Measurements from ENCODE around the gene THOC6.

The THOC6 gene

DNA sequence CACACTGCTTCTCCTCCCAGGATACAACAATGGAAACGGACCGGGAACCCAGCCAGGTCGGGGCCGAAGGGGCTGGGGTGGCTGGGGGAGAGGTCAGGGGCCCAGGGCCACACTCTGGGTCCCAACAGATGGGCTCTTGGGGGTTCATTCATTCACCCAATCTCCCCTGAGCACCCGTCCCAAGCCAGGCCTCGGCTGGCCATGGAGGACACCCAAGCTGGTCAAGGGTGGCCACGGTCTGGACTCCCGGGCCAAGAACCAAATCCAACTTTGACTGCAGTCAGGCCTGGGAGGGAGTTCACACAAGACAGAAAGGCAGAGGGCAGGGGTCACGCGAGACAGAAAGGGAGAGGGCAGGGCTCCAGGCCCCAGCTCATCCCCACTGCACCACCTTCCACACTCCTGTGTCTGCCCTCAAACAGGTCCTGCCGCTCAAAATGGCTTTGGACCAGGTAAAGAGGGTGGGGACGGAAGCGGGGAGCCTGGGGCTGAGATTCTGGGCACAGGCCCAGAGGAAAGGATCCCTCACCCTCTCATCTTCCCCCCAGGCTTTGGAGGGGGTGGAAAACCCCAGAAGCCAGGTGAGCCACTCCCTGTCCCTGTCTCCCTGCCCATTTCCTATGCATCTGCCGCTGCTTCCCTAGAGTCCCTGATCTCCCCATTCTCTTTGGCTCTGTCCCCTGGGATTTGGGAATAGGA lies 31.3 kb upstream of the THOC6 start:
- no peak for DNase-seq

DNA sequence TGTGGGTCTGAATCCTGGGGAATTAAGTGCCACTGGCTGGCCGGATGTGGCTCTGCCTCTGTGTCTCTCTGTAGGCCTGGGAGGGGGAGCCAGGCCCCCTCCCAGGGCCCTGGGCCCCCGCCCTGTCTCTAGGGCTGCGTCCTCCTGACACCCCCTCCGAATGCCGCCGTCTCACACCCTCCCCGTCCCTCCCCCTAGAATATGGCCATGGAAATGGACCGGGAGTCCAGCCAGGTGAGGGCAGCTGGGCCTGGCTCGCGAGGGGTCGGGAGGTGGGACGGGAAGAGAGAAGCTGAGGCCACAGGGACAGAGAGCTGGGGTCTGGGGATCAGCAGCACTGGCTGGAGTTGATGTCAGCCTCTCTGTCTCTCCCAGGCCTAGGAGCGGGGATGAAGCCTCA lies 27.5 kb upstream of the THOC6 start:
- no peak for DNase-seq

DNA sequence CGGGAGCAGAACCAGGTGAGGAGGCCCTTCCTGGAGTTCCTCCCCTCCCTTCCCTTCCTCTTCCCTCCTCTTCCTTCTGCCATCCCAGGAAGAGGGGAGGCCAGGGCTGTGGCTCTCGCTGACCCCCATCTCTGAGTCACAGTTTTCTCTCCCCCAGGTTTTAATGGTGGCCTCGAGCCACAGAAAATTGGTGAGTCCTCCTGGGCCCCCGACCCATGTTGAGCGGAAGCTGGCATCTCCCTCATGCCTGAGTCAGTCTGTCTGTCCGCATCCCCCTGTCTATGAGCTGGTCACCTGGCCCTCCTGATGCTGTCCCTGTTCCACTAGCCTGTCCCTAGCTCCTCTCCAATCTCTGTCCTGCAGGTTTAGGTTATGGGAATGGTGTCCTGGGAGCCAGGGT lies 23.9 kb upstream of the THOC6 start:
- no peak for DNase-seq

DNA sequence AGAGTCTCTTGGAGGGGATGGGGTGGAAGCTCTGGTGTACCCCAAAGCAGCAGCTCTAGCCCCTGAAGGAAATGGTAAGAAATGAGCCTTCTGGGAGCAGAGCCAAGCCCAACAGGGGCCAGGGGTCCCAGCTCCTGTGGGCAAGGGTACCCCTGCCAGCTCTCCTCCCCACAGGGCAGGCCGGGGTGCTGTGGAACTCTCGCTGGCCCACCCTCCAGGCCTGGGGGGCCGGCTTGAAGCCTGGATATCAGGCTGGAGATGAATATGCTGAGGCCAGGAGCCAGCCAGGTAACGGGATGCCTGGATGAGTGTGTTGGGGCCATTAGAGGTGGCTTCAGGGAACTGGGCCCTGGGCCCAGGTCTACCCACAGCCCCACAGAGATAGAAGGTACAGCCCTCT lies 23.3 kb upstream of the THOC6 start:
- no peak for DNase-seq

DNA sequence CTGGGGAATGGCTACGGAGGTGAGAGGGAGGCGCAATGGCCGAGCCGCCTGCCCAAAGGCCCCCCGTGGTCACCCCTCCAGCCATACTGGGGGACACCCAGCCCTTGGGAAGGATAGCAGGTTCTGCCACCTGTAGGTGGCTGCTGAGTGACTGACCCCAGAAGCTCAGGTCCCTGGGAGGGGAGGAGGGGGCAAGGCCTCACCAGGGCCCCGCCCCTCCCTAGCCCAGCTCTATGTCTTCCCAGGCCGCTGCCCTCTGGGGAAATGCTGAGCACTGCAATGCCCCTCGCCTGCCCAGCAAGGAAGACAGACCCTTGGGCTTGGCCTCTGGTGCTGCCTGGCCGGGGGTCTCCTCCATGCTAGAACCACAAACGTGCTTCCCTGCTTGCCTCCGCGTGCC lies 22.5 kb upstream of the THOC6 start:
- DNase-seq: no peak

DNA sequence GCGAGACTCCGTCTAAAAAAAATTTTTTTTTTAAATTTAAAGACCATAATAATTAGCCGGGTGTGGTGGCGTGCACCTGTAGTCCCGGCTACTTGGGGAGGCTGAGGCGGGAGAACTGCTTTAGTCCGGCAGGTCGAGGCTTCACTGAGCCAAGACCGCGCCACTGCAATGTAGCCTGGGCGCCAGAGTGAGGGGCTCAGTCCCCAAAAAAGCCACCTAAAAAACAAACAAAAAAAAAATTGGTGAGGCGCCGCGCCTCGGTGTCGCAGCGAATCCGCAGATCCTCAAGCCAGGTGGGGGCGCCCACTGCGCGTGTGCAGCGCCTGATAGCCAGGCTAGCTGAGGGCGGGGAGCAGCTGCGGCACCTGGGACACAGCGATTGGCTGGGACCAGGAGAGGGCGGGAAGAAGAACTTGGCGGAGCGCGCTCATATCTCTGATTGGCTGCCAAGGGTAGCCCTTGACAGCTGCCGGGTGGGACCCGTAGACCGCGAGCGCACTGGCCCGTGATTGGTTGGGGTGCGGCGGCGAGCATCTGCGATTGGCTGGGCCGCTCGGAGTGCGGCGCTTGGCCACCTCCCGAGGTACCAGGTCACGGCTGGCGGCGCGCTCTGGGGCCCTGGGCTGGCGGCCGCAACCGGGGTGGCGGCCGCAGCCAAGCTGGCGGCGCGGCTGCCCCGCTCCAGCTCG lies 20.1 kb upstream of the THOC6 start:
- DNase-seq: peak; percentile 97

DNA sequence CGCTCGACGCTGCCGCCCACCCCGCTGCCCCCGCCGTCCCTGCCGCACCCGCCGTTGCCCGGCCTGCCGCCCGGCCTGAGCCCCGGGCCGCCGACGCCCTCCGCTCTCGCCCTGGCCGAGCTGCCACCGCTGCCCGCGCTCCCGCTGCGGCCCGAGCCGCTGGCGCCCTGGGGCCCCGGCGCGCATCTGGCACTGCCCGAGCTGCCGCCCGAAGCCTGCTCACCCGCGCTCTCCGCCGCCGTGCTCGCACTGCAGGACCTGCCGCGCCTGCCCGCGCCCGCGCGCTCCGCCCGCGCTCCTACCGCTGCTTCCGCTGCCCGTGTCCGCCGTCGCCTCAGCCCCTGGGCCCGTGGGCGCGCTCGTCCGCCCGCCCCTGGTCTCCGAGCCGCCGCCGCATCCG lies 19.5 kb upstream of the THOC6 start:
- DNase-seq: no peak

DNA sequence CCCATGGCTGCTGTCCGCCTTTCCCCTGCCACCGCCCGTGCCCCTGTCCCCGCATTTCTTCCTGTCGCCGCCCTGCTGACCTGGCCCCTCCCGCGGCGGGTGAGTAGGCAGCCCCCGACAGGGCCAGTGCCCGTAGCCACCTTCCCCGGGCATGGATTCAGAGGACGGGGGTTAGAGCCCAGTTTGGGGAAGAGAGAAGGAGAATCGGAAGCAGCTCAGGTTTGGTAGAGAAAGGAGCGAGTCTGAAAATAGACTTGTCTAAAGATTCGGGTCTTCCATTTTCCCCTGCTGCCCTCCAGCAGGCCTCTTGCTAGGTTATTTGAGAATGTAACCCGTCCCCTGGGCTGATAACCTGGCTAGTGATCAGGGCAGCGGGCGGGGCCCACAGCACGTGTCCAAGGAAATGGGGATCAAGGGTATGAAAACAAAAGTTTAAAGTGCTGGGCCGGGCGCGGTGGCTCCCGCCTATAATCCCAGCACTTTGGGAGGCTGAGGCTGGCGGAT lies 19.0 kb upstream of the THOC6 start:
- no peak for DNase-seq

DNA sequence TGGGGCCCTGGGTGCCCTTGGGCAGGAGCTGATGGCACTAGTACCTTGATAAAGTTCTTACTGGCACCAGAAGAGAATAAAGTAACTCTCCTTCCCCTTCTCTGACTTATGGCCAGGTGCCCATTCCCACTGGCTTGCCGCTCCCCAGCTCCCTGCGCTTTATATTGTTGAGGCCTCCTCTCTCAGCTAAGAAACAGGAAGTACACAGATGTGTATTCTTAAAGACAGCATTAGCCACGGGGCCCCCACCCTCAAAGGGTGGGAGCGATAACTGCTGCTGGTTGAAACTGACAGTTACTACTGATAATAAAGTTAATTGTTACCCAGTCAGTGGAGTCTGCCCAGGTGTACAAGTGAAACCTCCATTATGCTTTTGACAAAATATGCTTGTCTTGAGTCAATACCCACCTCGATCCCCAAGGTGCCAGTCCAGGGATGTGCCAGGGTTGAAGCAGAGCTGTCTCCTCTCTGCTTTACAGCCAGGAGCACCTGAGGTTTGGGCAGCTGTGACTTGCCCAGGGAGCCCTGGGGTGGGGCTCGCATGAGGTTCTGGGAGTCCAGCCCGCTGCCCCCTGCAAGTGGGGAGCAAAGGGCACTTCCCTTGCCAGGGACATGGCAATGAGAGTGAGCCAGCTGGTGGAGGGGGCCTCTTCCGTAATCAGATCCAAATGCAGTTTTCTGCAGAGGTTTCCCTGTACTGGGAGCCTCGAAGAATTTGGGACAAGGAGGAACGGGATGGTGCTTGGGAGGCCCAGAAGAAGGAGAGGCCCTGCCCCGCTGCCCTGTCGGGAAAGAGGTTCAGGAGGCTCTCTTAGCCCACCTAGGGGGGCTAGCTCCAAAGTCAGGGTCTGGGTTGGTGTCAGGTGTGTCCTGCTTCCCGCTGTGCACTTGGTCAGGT lies 16.5 kb upstream of the THOC6 start:
- DNase-seq: no peak

DNA sequence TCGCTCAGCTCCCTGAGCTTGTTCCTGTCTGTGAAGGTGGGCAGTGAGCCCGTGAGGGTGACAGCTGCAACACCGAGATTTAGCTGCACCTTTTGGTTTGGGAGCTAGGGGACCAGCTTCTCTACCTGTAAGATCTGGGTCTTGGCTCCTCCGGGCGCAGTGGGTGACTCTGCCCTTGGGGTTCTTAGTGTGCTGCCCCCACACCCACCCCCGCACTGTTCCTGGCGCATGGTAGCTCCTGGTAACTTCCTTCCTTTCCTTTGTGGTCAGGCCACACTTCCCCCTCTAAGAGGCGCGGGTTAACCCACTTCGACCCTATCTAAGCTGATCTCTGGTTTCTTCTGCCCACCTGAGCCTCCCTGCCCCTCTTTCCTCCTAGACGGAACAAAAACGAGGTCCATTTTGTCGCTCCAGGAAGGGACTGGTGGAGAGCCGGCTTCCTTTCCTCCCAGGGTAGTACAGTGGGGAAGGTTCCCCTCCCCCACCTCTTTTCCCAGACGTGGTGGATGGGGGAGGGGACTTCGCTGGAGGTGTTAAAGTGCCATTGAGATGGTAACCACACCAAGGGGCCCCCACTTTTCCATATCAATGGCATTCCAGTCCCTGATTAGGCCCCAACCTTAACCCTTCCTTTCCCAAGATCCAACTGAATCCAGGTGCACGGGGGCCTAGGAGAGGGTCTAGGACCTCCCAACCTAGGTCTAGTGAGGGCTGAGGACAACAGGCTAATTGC lies 15.7 kb upstream of the THOC6 start:
- DNase-seq: no peak

DNA sequence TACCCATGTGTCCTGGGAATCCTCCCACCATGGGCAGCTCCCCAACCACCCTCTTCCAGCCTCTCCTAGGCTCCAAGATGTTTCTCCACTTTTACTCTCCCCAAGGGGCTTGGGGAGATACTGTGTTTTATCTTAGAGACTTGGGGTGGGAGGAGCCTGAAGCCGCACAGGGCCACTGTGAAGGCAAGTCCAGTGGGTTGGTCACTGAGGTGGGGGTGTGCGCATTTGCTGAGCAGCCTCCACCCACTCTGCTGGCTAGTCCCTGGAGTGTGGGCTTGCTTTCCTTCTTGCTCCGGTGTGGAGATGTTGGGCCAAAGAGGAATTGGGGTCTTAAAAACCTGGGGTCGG lies 15.2 kb upstream of the THOC6 start:
- DNase-seq: no peak

DNA sequence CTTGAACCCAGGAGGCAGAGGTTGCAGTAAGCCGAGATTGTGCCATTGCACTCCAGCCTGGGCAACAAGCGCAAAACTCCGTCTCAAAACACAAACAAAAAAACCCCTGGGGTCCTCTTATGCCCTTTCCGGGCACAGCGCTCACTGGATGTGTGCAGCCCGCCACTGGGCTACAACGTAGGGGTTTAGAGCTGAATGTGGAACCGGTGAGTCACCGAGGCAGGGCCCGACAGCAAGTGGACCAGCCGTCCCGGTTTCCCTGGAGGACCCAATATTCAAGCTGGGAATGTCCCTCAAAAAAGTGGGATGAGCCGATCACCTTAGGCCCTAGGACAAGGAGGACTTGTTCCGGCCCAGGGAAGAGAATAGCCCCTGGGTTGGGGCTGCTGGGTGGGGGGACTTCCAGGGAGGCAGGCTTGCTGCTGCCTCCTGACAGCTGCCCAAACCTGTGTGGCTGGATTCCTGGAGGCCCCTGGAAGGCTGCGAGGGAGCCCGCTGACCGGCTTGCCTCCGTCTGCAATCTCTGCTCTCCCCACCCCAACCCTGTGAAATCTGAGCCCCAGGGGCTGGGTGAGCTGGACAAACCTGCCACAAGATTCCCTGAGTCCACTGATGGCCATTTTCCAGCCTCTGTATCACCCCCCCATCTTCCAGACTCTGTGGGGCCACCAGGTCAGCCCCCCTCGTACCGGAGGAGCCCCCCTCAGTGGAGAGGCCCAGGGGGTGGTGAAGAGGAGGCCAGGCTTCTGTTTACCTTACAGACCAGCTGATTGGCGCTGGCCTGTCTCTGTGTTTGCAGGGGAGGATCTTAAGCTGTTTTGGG lies 14.1 kb upstream of the THOC6 start:
- DNase-seq: no peak

DNA sequence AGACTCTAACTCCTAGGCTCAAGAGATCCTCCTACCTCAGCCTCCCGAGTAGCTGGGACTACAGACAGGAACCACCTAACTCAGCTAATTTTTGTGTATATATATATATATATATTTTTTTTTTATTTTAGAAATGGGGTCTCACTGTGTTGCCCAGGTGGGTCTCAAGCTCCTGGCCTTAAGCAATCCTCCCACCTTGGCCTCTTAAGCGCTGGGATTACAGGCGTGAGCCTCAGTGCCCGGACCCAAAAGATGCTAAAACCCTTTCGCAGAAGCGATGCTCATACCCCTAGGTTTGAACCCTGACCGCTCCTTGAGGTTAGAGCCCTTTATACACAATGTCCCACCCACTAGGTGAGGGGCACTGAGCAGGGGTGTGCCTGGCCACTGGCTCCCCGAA lies 13.3 kb upstream of the THOC6 start:
- no peak for DNase-seq

DNA sequence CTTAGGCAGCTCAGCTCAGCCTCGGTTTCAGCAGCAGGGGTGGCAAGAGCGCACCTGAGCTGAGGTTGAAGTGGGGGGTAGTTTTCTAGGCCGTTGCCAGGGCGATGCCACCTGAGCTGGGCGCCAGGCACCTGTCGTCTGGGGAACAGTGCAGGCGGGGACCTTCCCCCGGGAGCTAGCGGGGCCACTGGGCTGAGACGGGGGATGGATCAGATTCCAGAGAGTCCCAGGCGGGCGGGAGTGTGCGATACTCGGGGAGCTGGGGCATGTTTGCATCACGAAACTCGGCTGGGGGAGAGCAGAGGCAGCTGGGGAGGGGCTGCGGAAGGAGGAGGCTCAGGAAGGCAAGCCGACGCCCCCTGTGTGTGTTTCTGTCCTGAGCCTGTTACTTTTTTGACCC lies 11.6 kb upstream of the THOC6 start:
- no peak for DNase-seq

DNA sequence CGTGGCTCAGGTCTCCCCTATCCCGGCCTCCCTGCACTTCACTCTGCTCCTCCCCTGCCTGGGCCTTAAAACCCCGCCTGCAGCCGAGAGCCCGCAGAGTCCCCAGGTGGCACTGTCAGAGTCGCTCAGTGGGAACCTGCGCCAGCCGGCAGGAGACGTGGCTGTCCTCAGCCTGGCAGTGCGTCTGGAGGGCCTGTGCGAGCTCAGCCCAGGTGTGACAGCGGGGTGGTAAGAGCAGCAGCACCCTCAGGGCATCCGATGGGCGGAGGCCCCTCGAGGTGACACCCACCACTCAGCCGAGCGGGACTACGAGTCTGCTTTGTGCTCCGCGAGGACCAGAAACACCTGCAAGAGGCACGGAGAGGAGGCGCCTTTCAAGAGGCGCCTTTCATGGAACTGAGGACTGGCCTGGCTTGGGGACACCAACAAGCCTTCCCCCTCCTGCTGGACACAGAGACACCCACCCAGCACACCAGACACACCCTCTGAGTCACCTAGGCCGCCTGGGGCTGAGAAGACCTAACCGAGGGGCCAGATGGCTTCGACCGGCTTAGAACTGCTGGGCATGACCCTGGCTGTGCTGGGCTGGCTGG lies 10.9 kb upstream of the THOC6 start, which contains the start of gene CLDN9:
TSS of gene CLDN9 (plus strand) at position 96 of the 593 bp plus-strand sequence. CDS start at position 536, 440 bp downstream.
- DNase-seq: no peak

DNA sequence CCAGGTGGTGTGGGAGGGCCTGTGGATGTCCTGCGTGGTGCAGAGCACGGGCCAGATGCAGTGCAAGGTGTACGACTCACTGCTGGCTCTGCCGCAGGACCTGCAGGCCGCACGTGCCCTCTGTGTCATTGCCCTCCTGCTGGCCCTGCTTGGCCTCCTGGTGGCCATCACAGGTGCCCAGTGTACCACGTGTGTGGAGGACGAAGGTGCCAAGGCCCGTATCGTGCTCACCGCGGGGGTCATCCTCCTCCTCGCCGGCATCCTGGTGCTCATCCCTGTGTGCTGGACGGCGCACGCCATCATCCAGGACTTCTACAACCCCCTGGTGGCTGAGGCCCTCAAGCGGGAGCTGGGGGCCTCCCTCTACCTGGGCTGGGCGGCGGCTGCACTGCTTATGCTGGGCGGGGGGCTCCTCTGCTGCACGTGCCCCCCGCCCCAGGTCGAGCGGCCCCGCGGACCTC lies 10.3 kb upstream of the THOC6 start:
- DNase-seq: no peak

DNA sequence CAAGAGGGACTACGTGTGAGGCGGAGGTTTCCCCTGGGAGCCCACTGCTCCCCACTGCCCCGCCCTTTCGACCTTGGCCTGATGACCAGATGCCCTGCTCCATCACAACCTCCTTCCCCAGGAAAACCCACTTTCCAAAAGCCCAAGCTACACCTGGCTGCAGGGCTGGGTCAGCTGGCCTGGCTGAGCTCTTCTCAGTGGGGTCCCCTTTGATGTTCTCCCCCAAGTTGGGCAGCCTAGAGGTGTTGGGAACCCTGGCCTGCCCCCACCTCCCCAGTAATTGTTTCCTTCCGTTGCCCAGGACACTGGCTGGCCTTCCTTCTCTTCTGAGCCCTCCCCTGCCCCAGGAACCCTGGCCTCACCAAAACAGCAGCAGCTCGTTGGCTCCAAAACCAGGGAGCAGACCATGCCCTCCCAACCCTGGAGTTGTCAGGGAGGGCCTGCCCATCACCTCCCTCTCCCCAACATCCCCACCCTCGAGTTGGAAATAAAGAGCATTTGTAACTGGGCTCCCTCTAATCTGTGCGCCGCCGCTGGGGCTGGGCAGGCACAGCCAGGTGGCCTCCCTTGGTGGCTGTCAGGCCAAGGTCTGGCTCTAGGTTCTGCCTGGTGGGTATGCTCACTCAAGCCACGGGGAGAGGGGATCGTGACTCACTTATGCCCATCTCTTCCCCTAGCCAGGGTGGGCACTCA lies 9.7 kb upstream of the THOC6 start:
- no peak for DNase-seq

DNA sequence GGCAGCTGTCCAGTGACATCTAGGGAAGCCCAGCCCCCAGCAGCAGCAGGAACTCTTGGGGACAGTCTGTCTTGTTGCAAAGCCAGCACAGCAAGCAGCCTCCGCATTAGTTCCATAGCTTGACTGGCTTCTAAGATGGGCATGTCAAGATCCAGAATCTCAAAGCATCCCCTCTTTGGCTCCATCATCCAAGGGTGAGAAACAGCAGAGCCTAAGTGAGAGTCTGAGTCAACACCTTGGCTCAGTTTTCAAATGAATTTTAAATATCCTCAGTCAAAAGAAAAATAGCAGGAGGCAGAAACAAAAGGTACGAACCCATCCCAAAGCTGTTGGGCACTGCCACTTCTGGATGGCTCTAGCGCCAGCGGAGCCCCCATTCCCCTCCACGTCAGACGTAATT lies 8.9 kb upstream of the THOC6 start:
- no peak for DNase-seq

DNA sequence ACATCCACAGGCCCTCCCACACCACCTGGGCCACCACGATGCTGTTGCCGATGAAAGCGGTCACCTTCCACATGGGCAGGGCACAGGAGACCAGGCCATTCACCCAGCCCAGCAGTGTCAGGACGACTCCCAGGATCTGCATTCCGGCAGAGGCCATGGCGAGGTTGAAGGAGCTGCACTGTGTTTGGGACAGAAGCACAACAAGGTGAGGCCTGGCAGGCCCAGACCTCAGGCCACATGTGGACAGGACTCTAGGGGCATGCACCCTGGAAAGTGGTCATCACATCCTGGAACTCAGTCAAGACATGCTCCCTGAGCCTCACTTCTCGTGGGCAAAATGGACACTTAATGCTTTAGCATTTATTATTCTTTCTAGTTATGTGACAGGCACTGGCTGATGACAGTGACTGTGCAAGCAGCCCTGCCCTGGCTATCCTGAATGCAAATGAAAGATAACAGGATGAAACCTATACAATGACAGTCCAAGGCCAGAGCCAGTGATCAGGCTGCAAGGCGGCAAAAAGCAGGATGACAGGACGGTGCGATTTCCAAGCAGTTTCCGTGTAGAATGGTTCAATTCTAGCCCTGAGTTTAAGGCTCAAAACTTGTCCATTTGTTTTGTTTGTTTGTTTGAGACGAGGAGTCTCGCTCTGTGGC lies 7.8 kb upstream of the THOC6 start:
- DNase-seq: no peak

DNA sequence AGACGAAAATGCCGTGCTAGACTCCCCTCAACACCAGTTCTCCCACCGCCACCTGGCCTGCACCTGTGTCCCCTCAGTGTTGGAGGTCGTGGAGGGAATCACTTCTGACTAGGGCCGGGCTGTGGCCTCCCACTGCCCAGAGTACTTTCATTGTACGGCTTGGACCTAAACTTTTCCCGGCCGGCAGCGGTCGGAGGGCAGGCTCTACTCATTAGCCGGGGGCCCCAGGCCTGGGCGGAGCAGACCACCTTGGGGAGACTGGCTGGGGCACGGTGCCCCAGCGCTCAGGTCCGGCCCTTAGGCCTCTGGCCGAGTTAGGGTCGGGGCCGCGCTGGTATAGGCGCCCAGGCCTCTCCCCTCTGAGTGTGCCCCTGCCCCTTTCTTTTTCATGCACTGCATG lies 6.5 kb upstream of the THOC6 start:
- DNase-seq: no peak

Measured in NCI-H1694 treated with DMSO at 0.1 percent for 48 hours (cell line).